ENCODE data around the gene LAGE3.

LAGE3 gene

GRCh38 chrX:154478728-154479622 is at the start of gene LAGE3:
LAGE3 (minus strand) TSS chrX:154479281; CDS start chrX:154478915, 366 bp downstream.
- peak; percentile 93 for DNase-seq (ENCODE audit: low spot score)

- peak; percentile 77 for DNase-seq (ENCODE audit: low spot score)
These were observed 48.0 kb upstream of the LAGE3 start for GRCh38 chrX:154526901-154527675.

- DNase-seq (ENCODE audit: low spot score) = no peak
These were observed 46.8 kb upstream of the LAGE3 start for GRCh38 chrX:154525606-154526490.

- no peak for DNase-seq (ENCODE audit: low spot score)
These were observed 40.3 kb upstream of the LAGE3 start for GRCh38 chrX:154519389-154519788.

GRCh38 chrX:154517101-154517781 is 38.2 kb upstream of the LAGE3 start:
- DNase-seq (ENCODE audit: low spot score) = no peak

GRCh38 chrX:154516656-154517100 is 37.6 kb upstream of the LAGE3 start:
- DNase-seq (ENCODE audit: low spot score) = no peak

- DNase-seq (ENCODE audit: low spot score) = peak; percentile 93
These were observed 37.0 kb upstream of the LAGE3 start, which contains the start of gene FAM3A for GRCh38 chrX:154515966-154516655. FAM3A (minus strand) TSS chrX:154516232; CDS start chrX:154515772, 460 bp downstream.

- DNase-seq (ENCODE audit: low spot score) = peak; percentile 50
These were observed 36.2 kb upstream of the LAGE3 start for GRCh38 chrX:154515090-154515965.

- no peak for DNase-seq (ENCODE audit: low spot score)
These were observed 34.6 kb upstream of the LAGE3 start for GRCh38 chrX:154513716-154514115.

GRCh38 chrX:154512879-154513553 is 33.9 kb upstream of the LAGE3 start:
- no peak for DNase-seq (ENCODE audit: low spot score)

- DNase-seq (ENCODE audit: low spot score) = no peak
These were observed 32.7 kb upstream of the LAGE3 start for GRCh38 chrX:154511761-154512160.

GRCh38 chrX:154509455-154509854 is 30.4 kb upstream of the LAGE3 start:
- DNase-seq (ENCODE audit: low spot score) = no peak

- no peak for DNase-seq (ENCODE audit: low spot score)
These were observed 29.3 kb upstream of the LAGE3 start for GRCh38 chrX:154508384-154508745.

- no peak for DNase-seq (ENCODE audit: low spot score)
These were observed 28.7 kb upstream of the LAGE3 start for GRCh38 chrX:154507673-154508383.

GRCh38 chrX:154506483-154507332 is 27.6 kb upstream of the LAGE3 start:
- DNase-seq (ENCODE audit: low spot score) = no peak

GRCh38 chrX:154505734-154506133 is 26.7 kb upstream of the LAGE3 start:
- no peak for DNase-seq (ENCODE audit: low spot score)

- no peak for DNase-seq (ENCODE audit: low spot score)
These were observed 23.9 kb upstream of the LAGE3 start for GRCh38 chrX:154502989-154503388.
